ENCODE measurements around the gene MB21D2.

- TF ChIP-seq, protein P1, sequence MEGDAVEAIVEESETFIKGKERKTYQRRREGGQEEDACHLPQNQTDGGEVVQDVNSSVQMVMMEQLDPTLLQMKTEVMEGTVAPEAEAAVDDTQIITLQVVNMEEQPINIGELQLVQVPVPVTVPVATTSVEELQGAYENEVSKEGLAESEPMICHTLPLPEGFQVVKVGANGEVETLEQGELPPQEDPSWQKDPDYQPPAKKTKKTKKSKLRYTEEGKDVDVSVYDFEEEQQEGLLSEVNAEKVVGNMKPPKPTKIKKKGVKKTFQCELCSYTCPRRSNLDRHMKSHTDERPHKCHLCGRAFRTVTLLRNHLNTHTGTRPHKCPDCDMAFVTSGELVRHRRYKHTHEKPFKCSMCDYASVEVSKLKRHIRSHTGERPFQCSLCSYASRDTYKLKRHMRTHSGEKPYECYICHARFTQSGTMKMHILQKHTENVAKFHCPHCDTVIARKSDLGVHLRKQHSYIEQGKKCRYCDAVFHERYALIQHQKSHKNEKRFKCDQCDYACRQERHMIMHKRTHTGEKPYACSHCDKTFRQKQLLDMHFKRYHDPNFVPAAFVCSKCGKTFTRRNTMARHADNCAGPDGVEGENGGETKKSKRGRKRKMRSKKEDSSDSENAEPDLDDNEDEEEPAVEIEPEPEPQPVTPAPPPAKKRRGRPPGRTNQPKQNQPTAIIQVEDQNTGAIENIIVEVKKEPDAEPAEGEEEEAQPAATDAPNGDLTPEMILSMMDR (IDR thresholded peaks at IDR 0.05 in 8 of 11, conservative IDR thresholded peaks at IDR 0.05 in 3 of 11), result no peak
- no peak for TF ChIP-seq POLR2A (IDR thresholded peaks at IDR 0.05)
Observed at GRCh38 chr3:192750201-192750600, 167.5 kb downstream of the MB21D2 start.
